Measurements from ENCODE around the gene RSAD2. TPM values are rescaled to one million over a fixed set of nuclear protein-coding genes. Genes with fewer than 3 reads are reported as not detected.

Gene RSAD2
- total RNA-seq, 1 donor = 1.3 TPM

- H3K4me3 ChIP-seq (ENCODE audit: low read depth, low read length) = no peak overlapping the region
- no peak for DNase-seq (ENCODE audit: low read depth)
- TF ChIP-seq, protein P1, sequence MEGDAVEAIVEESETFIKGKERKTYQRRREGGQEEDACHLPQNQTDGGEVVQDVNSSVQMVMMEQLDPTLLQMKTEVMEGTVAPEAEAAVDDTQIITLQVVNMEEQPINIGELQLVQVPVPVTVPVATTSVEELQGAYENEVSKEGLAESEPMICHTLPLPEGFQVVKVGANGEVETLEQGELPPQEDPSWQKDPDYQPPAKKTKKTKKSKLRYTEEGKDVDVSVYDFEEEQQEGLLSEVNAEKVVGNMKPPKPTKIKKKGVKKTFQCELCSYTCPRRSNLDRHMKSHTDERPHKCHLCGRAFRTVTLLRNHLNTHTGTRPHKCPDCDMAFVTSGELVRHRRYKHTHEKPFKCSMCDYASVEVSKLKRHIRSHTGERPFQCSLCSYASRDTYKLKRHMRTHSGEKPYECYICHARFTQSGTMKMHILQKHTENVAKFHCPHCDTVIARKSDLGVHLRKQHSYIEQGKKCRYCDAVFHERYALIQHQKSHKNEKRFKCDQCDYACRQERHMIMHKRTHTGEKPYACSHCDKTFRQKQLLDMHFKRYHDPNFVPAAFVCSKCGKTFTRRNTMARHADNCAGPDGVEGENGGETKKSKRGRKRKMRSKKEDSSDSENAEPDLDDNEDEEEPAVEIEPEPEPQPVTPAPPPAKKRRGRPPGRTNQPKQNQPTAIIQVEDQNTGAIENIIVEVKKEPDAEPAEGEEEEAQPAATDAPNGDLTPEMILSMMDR (IDR thresholded peaks at IDR 0.05; ENCODE audit: insufficient read depth, low read depth, low read length) = no peak
Observed at GRCh38 chr2:6916736-6917070, 39.1 kb downstream of the RSAD2 start.

DNA sequence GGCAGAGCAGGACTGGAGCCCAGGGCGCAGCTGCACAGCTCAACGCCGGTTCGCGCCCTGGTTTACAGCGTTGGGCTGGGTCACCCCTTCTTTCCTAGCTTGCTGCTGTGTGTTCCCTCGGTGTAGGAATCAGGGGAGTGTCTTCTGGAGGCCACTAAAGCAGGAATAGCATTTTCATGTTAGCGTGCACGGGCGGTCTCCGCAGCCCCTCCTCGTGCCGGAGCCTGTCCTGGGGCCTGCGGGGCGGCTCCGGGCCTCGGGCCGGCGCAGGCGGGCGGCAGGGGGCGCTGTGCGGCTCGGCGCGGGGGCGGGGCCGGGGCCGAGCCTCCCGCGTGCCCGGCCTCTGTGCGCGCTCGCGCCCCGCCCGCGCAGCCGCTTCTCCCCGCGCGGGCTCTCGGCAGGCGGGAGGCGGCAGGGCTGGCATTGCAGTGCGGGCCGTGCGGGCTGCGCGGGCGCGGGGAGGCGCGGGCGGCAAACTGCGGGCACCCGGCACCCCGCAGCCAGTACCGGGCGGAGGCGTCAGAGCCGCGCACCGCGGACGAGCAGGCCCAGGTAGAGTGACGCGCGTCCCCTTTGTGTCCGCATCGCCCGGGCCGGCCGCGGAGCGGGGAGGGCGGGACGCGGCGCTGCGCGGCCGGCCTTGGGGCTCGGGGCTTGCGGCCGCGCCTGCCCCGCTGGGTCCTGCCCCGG, 39.6 kb downstream of the RSAD2 start, which contains the start of gene RNF144A:
RNF144A (plus strand) TSS at position 342 of the 690 bp plus-strand sequence. CDS start 79,515 bp downstream, outside the sequence.
- peak; percentile 29 for DNase-seq (ENCODE audit: low read depth)
- peak within 1 kb of the TSS; percentile 57 for H3K4me3 ChIP-seq (ENCODE audit: low read depth, low read length)
- TF ChIP-seq, protein P1 (IDR thresholded peaks at IDR 0.05; ENCODE audit: insufficient read depth, low read depth, low read length) = peak; percentile 24

DNA sequence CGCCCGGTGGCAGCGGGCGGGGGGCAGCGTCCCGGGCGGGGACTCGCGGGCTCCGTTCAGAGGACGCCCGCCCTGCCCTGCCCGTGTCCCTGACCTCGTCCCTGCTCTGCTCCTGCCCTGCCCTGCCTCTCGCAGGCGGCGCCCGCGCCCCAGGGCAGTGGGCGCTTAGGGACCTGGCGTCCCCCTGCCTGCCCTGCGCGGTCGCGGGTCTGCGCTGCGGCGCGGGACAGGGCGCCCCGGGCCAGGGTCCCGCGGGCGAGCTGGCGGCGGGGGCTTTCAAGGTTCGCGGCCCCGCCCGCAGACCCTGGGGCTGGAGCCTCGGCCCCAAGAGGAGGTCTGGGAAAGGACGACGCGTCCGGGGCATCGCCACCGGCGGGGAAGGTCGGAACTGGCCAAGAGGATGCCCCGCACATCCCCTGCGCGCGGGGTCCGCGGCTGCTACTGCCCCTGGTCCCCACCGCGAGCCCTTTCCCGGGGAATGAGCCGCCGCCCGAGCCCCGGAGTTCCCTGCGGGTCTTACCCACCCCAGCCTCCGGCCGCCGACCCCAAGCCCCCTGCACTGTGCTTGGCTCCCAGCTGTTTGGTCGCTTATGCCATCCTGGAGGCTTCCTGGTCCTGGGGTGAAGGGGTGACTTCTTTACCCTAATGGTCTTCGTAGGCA, 40.3 kb downstream of the RSAD2 start:
- DNase-seq (ENCODE audit: low read depth) = no peak
- H3K4me3 ChIP-seq (ENCODE audit: low read depth, low read length) = peak overlapping the region; percentile 57
- TF ChIP-seq, protein P1 (IDR thresholded peaks at IDR 0.05; ENCODE audit: insufficient read depth, low read depth, low read length) = no peak

- DNase-seq (ENCODE audit: low read depth) = no peak
- no peak overlapping the region for H3K4me3 ChIP-seq (ENCODE audit: low read depth, low read length)
- TF ChIP-seq, protein P1 (IDR thresholded peaks at IDR 0.05; ENCODE audit: insufficient read depth, low read depth, low read length) = no peak
Observed at GRCh38 chr2:6919901-6920742, 42.5 kb downstream of the RSAD2 start.

DNA sequence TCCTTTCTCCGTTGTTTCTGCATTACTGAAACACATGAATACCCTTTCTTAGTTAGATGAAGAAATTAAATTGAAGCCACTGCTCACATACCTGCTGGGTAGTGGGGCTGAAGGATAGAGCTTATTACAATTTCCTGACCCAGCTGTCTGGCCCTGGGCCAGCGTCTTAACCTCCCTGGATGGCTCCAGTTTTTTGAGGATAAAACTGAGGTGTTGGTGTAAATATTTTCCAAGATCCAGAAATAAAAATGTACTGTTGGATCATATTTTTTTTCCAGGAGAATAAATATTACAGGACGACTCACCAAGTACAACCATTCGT, 43.1 kb downstream of the RSAD2 start:
- no peak for DNase-seq (ENCODE audit: low read depth)
- TF ChIP-seq, protein P1 (IDR thresholded peaks at IDR 0.05; ENCODE audit: insufficient read depth, low read depth, low read length) = no peak
- no peak overlapping the region for H3K4me3 ChIP-seq (ENCODE audit: low read depth, low read length)

DNA sequence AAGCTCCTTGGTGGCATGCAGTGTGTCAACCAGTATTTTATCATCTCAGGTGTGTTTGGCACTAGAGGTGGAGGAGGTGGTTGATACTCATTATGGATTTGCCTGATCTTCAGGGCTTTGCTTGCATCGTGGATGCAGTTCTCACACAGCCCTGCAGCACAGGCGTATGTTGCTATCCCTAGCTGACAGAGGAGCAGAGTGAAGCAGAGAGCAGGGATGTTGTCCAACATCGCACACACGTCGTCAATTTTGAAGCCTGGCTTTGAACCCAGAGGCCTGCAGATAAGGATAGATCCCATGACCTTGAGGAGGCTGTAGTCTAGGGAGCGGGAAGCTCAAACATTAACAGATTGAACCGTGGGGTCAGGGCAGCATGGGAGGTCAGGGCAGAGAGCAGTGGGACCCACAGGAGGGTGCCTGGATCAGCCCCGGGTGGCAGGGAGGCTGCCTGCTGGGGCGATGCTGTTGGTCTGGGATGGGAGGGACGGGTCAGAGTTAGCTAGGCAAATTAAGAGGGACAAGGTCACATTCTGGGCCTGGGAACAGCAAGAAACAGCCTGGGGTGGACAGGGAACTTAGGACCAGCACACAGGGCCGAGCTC, 43.8 kb downstream of the RSAD2 start:
- TF ChIP-seq, protein P1 (IDR thresholded peaks at IDR 0.05; ENCODE audit: insufficient read depth, low read depth, low read length) = no peak
- DNase-seq (ENCODE audit: low read depth) = no peak
- H3K4me3 ChIP-seq (ENCODE audit: low read depth, low read length) = no peak overlapping the region
